Measurements from ENCODE around the gene C3orf70. TPM values are rescaled to one million over a fixed set of nuclear protein-coding genes. Genes with fewer than 3 reads are reported as not detected.

C3orf70 gene
- total RNA-seq, 1 donor from 2014 or later: 5.7 TPM

- Histone ChIP-seq H3K36me3 (ENCODE audit: insufficient read depth, low read length) (no peaks in the 10 kb centered on the region), H3K9ac (ENCODE audit: low read length) (no peak overlapping the region), H3K27ac (ENCODE audit: low read depth, low read length) (no peak overlapping the region), H3K4me2 (ENCODE audit: low read length) (no peak overlapping the region), H3K9me3 (ENCODE audit: insufficient read depth, low read depth, low read length) (no peaks in the 10 kb centered on the region), H3K79me2 (ENCODE audit: insufficient read depth, low read length) (no peaks in the 10 kb centered on the region), H3K4me3 (ENCODE audit: insufficient read depth, low read depth, low read length) (no peak overlapping the region), H3K4me1 (ENCODE audit: insufficient read depth, low read length) (no peaks in the 10 kb centered on the region), H4K20me1 (ENCODE audit: insufficient read depth, low read length) (no peaks in the 10 kb centered on the region), H2AFZ (ENCODE audit: low read depth, low read length) (no peak overlapping the region), H3K27me3 (ENCODE audit: insufficient read depth, low read length) (no peaks in the 10 kb centered on the region)
- FAIRE-seq (no peak), DNase-seq (ENCODE audit: low read depth) (no peak)
- no peak for TF ChIP-seq EZH2 (IDR thresholded peaks at IDR 0.05; ENCODE audit: insufficient read depth, low read length)
- no peak for TF ChIP-seq CTCF (IDR thresholded peaks at IDR 0.05; ENCODE audit: insufficient read depth, low read depth, low read length)
- H3K4me1 Mint-ChIP-seq (ENCODE audit: low read depth, unreplicated experiment): no peaks in the 10 kb centered on the region
- no peak overlapping the region for H3K4me3 Mint-ChIP-seq (ENCODE audit: unreplicated experiment)
- H3K36me3 Mint-ChIP-seq (ENCODE audit: low read depth, unreplicated experiment): no peaks in the 10 kb centered on the region
- H3K9me3 Mint-ChIP-seq (ENCODE audit: unreplicated experiment): no peaks in the 10 kb centered on the region
- H3K27ac Mint-ChIP-seq (ENCODE audit: unreplicated experiment): no peak overlapping the region
- H3K27me3 Mint-ChIP-seq (ENCODE audit: low read depth, unreplicated experiment): peaks cover 1% of the 10 kb centered on the region
Measured at GRCh38 chr3:185067173-185067572, 85.7 kb downstream of the C3orf70 start.

- no peaks in the 10 kb centered on the region for H4K20me1 ChIP-seq (ENCODE audit: insufficient read depth, low read length)
- no peaks in the 10 kb centered on the region for H3K36me3 ChIP-seq (ENCODE audit: insufficient read depth, low read length)
- no peak for DNase-seq (ENCODE audit: low read depth)
- H3K36me3 Mint-ChIP-seq (ENCODE audit: low read depth, unreplicated experiment): peaks cover 3% of the 10 kb centered on the region
- no peaks in the 10 kb centered on the region for H3K9me3 ChIP-seq (ENCODE audit: insufficient read depth, low read depth, low read length)
- FAIRE-seq: no peak
- H3K27ac ChIP-seq (ENCODE audit: low read depth, low read length): no peak overlapping the region
- no peaks in the 10 kb centered on the region for H3K27me3 Mint-ChIP-seq (ENCODE audit: low read depth, unreplicated experiment)
- no peak overlapping the region for H3K4me3 Mint-ChIP-seq (ENCODE audit: unreplicated experiment)
- no peaks in the 10 kb centered on the region for H3K79me2 ChIP-seq (ENCODE audit: insufficient read depth, low read length)
- H3K4me2 ChIP-seq (ENCODE audit: low read length): no peak overlapping the region
- H3K4me3 ChIP-seq (ENCODE audit: insufficient read depth, low read depth, low read length): no peak overlapping the region
- peaks cover 4% of the 10 kb centered on the region for H3K9me3 Mint-ChIP-seq (ENCODE audit: unreplicated experiment)
- no peak overlapping the region for H2AFZ ChIP-seq (ENCODE audit: low read depth, low read length)
- H3K4me1 Mint-ChIP-seq (ENCODE audit: low read depth, unreplicated experiment): no peaks in the 10 kb centered on the region
- H3K9ac ChIP-seq (ENCODE audit: low read length): no peak overlapping the region
- TF ChIP-seq EZH2 (IDR thresholded peaks at IDR 0.05; ENCODE audit: insufficient read depth, low read length) (no peak), CTCF (IDR thresholded peaks at IDR 0.05; ENCODE audit: insufficient read depth, low read depth, low read length) (no peak)
- no peak overlapping the region for H3K27ac Mint-ChIP-seq (ENCODE audit: unreplicated experiment)
- H3K27me3 ChIP-seq (ENCODE audit: insufficient read depth, low read length): no peaks in the 10 kb centered on the region
- H3K4me1 ChIP-seq (ENCODE audit: insufficient read depth, low read length): no peaks in the 10 kb centered on the region
Measured at GRCh38 chr3:185066251-185066650, 86.6 kb downstream of the C3orf70 start.

- no peak overlapping the region for H3K4me3 Mint-ChIP-seq (ENCODE audit: unreplicated experiment)
- FAIRE-seq: no peak
- peaks cover 8% of the 10 kb centered on the region for H3K9me3 Mint-ChIP-seq (ENCODE audit: unreplicated experiment)
Measured at GRCh38 chr3:185065059-185065458, 87.8 kb downstream of the C3orf70 start.

More at GRCh38 chr3:185065059-185065458, 87.8 kb downstream of the C3orf70 start:
- Histone ChIP-seq H3K9ac (ENCODE audit: low read length) (no peak overlapping the region), H3K4me2 (ENCODE audit: low read length) (no peak overlapping the region), H4K20me1 (ENCODE audit: insufficient read depth, low read length) (no peaks in the 10 kb centered on the region), H3K9me3 (ENCODE audit: insufficient read depth, low read depth, low read length) (no peaks in the 10 kb centered on the region), H2AFZ (ENCODE audit: low read depth, low read length) (no peak overlapping the region), H3K27me3 (ENCODE audit: insufficient read depth, low read length) (no peaks in the 10 kb centered on the region), H3K36me3 (ENCODE audit: insufficient read depth, low read length) (no peaks in the 10 kb centered on the region), H3K4me3 (ENCODE audit: insufficient read depth, low read depth, low read length) (no peak overlapping the region), H3K27ac (ENCODE audit: low read depth, low read length) (no peak overlapping the region), H3K79me2 (ENCODE audit: insufficient read depth, low read length) (no peaks in the 10 kb centered on the region), H3K4me1 (ENCODE audit: insufficient read depth, low read length) (no peaks in the 10 kb centered on the region)
- DNase-seq (ENCODE audit: low read depth): no peak
- peaks cover 7% of the 10 kb centered on the region for H3K36me3 Mint-ChIP-seq (ENCODE audit: low read depth, unreplicated experiment)
- H3K4me1 Mint-ChIP-seq (ENCODE audit: low read depth, unreplicated experiment): no peaks in the 10 kb centered on the region
- no peaks in the 10 kb centered on the region for H3K27me3 Mint-ChIP-seq (ENCODE audit: low read depth, unreplicated experiment)
- no peak for TF ChIP-seq EZH2 (IDR thresholded peaks at IDR 0.05; ENCODE audit: insufficient read depth, low read length)
- TF ChIP-seq CTCF (IDR thresholded peaks at IDR 0.05; ENCODE audit: insufficient read depth, low read depth, low read length): no peak
- no peak overlapping the region for H3K27ac Mint-ChIP-seq (ENCODE audit: unreplicated experiment)
